ENCODE measurements around the gene EYS.

- TF ChIP-seq CREB5 (CRISPR knock-in tag; IDR thresholded peaks at IDR 0.05; ENCODE audit: low read depth) (no peak), ZFP3 (CRISPR knock-in tag; IDR thresholded peaks at IDR 0.05) (no peak), ISL1 (CRISPR knock-in tag; IDR thresholded peaks at IDR 0.05) (no peak), OSR1 (CRISPR knock-in tag; IDR thresholded peaks at IDR 0.05) (no peak), ZFP30 (CRISPR knock-in tag; IDR thresholded peaks at IDR 0.05) (no peak), ZC3H10 (CRISPR knock-in tag; IDR thresholded peaks at IDR 0.05) (no peak), RARB (CRISPR knock-in tag; IDR thresholded peaks at IDR 0.05) (no peak), CSDC2 (CRISPR knock-in tag; IDR thresholded peaks at IDR 0.05) (no peak), ARNTL (CRISPR knock-in tag; IDR thresholded peaks at IDR 0.05; ENCODE audit: borderline replicate concordance, low read depth) (no peak), PATZ1 (CRISPR knock-in tag; IDR thresholded peaks at IDR 0.05; ENCODE audit: borderline replicate concordance) (no peak), ZNF70 (CRISPR knock-in tag; IDR thresholded peaks at IDR 0.05) (no peak), BACH2 (CRISPR knock-in tag; IDR thresholded peaks at IDR 0.05; ENCODE audit: borderline replicate concordance) (no peak)
- TF ChIP-seq, protein P1, sequence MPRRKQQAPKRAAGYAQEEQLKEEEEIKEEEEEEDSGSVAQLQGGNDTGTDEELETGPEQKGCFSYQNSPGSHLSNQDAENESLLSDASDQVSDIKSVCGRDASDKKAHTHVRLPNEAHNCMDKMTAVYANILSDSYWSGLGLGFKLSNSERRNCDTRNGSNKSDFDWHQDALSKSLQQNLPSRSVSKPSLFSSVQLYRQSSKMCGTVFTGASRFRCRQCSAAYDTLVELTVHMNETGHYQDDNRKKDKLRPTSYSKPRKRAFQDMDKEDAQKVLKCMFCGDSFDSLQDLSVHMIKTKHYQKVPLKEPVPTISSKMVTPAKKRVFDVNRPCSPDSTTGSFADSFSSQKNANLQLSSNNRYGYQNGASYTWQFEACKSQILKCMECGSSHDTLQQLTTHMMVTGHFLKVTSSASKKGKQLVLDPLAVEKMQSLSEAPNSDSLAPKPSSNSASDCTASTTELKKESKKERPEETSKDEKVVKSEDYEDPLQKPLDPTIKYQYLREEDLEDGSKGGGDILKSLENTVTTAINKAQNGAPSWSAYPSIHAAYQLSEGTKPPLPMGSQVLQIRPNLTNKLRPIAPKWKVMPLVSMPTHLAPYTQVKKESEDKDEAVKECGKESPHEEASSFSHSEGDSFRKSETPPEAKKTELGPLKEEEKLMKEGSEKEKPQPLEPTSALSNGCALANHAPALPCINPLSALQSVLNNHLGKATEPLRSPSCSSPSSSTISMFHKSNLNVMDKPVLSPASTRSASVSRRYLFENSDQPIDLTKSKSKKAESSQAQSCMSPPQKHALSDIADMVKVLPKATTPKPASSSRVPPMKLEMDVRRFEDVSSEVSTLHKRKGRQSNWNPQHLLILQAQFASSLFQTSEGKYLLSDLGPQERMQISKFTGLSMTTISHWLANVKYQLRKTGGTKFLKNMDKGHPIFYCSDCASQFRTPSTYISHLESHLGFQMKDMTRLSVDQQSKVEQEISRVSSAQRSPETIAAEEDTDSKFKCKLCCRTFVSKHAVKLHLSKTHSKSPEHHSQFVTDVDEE (CRISPR knock-in tag; IDR thresholded peaks at IDR 0.05), result no peak
These were observed 930.7 kb downstream of the EYS start for GRCh38 chr6:64776359-64776758.

Measured in SK-N-SH treated with all-trans-retinoic acid at 6 μM for 48 hours (cell line).